Endothelial cell of umbilical vein (primary cell): Measurements from ENCODE around the gene VANGL1. TPM values are rescaled to one million over a fixed set of nuclear protein-coding genes. Genes with fewer than 3 reads are reported as not detected.

Experiments used
- BruUV-seq: library from RNA; stranded (reverse); fragments of 400-500 nt; replicated peaks from 2 replicates; lab custom pipeline; 2021; lab: Mats Ljungman, UMichigan
- CTCF ChIA-PET: fragments of 300-600, 350-600 bp; sonication (Branson Sonifier 250); formaldehyde crosslinking; loops from one replicate; lab custom pipeline; 2021; ENCODE audit warnings: antibody characterized with exemption, inconsistent platforms; lab: Charles Lee
- POLR2A ChIA-PET: fragments of 300-600, 350-600 bp; sonication (Branson Sonifier 250); formaldehyde crosslinking; loops from one replicate; lab custom pipeline; 2021; ENCODE audit warnings: antibody characterized with exemption, inconsistent platforms; lab: Charles Lee
- DNase-seq: peaks from one replicate; pipeline ENCODE4 v3.0.0-alpha.2; 2011; ENCODE audit warnings: low read depth, low spot score
- FAIRE-seq: peaks from 2 replicates; lab custom pipeline; 2011; peaks lifted over from hg19 to GRCh38; lab: Jason Lieb, UNC
- H2AFZ ChIP-seq: 2 replicates; pipeline ENCODE4 v1.6.0; 2012; ENCODE audit warnings: low read depth, low read length, control low read depth, inconsistent platforms
- H3K27ac ChIP-seq: 2 replicates; pipeline ENCODE4 v1.5.1; 2011; ENCODE audit warnings: low read depth, mild to moderate bottlenecking, control low read depth, low read length, moderate library complexity; ENCODE audit not compliant: insufficient read depth
- H3K27me3 ChIP-seq, 2 experiments: 2 replicates each; pipeline versions ENCODE4 v1.6.0 to v1.6.1; 2011; ENCODE audit warnings: low read length in 2 of 2, mixed read lengths in 1 of 2; ENCODE audit not compliant: control insufficient read depth in 2 of 2, insufficient read depth in 2 of 2
- H3K36me3 ChIP-seq, 2 experiments: 2 replicates in 1 of 2; 3 replicates in 1 of 2; pipeline ENCODE4 v1.5.1; 2011; ENCODE audit warnings: low read length in 2 of 2, mild to moderate bottlenecking in 1 of 2, moderate library complexity in 1 of 2; ENCODE audit not compliant: control insufficient read depth in 2 of 2, insufficient read depth in 2 of 2; ENCODE audit errors: extremely low read depth in 1 of 2
- H3K4me1 ChIP-seq: 3 replicates; pipeline ENCODE4 v1.5.1; 2011; ENCODE audit warnings: mild to moderate bottlenecking, low read length; ENCODE audit not compliant: control insufficient read depth, insufficient read depth; ENCODE audit errors: extremely low read depth
- H3K4me2 ChIP-seq: 2 replicates; pipeline ENCODE4 v1.6.1; 2011; ENCODE audit warnings: low read length, control low read depth, mixed read lengths; ENCODE audit not compliant: insufficient read depth
- H3K4me3 ChIP-seq, 3 experiments: fragments of 200-600 bp in 1 of 3; sonication (generic), shearing (Covaris generic) in 1 of 3; replicated peaks in 1 of 3; 2 replicates each; pipeline ENCODE4 v1.5.1; 2011 to 2016; ENCODE audit warnings: control low read depth in 3 of 3, low read length in 3 of 3, mild to moderate bottlenecking in 2 of 3, inconsistent platforms in 1 of 3, low read depth in 1 of 3, moderate library complexity in 1 of 3; ENCODE audit not compliant: insufficient read depth in 1 of 3
- H3K79me2 ChIP-seq: 2 replicates; pipeline ENCODE4 v1.6.0; 2012; ENCODE audit warnings: low read length, inconsistent platforms; ENCODE audit not compliant: control insufficient read depth, insufficient read depth
- H3K9ac ChIP-seq: replicated peaks from 2 replicates; pipeline ENCODE3; 2011; ENCODE audit warnings: low read length, control low read depth; ENCODE audit not compliant: insufficient read depth; ENCODE audit errors: extremely low read depth
- H3K9me1 ChIP-seq: replicated peaks from 3 replicates; pipeline ENCODE4 v1.6.0; 2011; ENCODE audit warnings: mild to moderate bottlenecking, low read length; ENCODE audit not compliant: control insufficient read depth, insufficient read depth; ENCODE audit errors: extremely low read depth
- H3K9me3 ChIP-seq: replicated peaks from 2 replicates; pipeline ENCODE4 v1.5.1; 2012; ENCODE audit warnings: low read length, inconsistent platforms; ENCODE audit not compliant: control insufficient read depth, insufficient read depth
- H4K20me1 ChIP-seq: replicated peaks from 2 replicates; pipeline ENCODE3; 2011; ENCODE audit warnings: mild to moderate bottlenecking, low read length; ENCODE audit not compliant: control insufficient read depth, insufficient read depth; ENCODE audit errors: extremely low read depth
- EZH2 ChIP-seq: IDR thresholded peaks from 2 replicates; pipeline ENCODE4 v1.6.1; 2012; ENCODE audit warnings: borderline replicate concordance, low read depth, mild to moderate bottlenecking, moderate library complexity, low read length, inconsistent platforms; ENCODE audit not compliant: severe bottlenecking
- FOS ChIP-seq: IDR thresholded peaks from 2 replicates; pipeline ENCODE4 v1.6.1; 2011; ENCODE audit warnings: mild to moderate bottlenecking, low read length, moderate library complexity, borderline replicate concordance; ENCODE audit not compliant: insufficient read depth
- GATA2 ChIP-seq: IDR thresholded peaks from 2 replicates; pipeline ENCODE4 v1.7.0; 2011; ENCODE audit warnings: low read depth, mild to moderate bottlenecking, moderate library complexity, mixed read lengths, low read length; ENCODE audit not compliant: insufficient read length, insufficient read depth
- MYC ChIP-seq: IDR thresholded peaks from one replicate; pipeline ENCODE4 v1.6.1; 2011; ENCODE audit warnings: mild to moderate bottlenecking, low read depth, low read length
- POLR2AphosphoS5 ChIP-seq: IDR thresholded peaks from 2 replicates; pipeline ENCODE4 v1.6.1; 2012; ENCODE audit warnings: low read depth, mild to moderate bottlenecking, control low read depth, low read length, moderate library complexity; ENCODE audit not compliant: insufficient read depth
- dilution Hi-C: fragments of 300-500 bp; cut with MboI; formaldehyde crosslinking; loops from one replicate; pipeline ENCODE4 v1.15.0; 2019; ENCODE audit warnings: low sequenced_read_pairs; ENCODE audit not compliant: extremely low pct_ligation_motif_present
- intact Hi-C: fragments of 100-400 bp; cut with micrococcal nuclease; formaldehyde crosslinking; loops from one replicate; pipeline ENCODE4 v1.10.0; 2022
- polyA plus RNA-seq, 4 experiments: library from polyadenylated mRNA; depleted of rRNA in 3 of 4; stranded (reverse) in 3 of 4; unstranded in 1 of 4; fragments of >200 nt; gene quantifications; 2 replicates each; pipeline versions ENCODE4 v1.2.1 to v1.2.3, GENCODE V29; 2011 to 2012; ENCODE audit warnings: missing spikeins in 1 of 4
- total RNA-seq: library from RNA; stranded (reverse); gene quantifications from 2 replicates; pipeline ENCODE4 v1.2.3, GENCODE V29; 2021
- TF ChIP-seq, protein P1 (sequence below), 2 donors: IDR thresholded peaks; 1 replicate in 1 of 2; 2 replicates in 1 of 2; pipeline ENCODE4 v1.5.1; 2011; ENCODE audit warnings: low read length in 2 of 2, mild to moderate bottlenecking in 2 of 2, moderate library complexity in 2 of 2, control low read depth in 1 of 2, inconsistent platforms in 1 of 2, low read depth in 1 of 2; ENCODE audit not compliant: insufficient read depth in 1 of 2; ENCODE audit errors: extremely low read depth in 1 of 2
- TF ChIP-seq, protein P2 (sequence below): IDR thresholded peaks from 2 replicates; pipeline ENCODE4 v1.6.1; 2011; ENCODE audit not compliant: insufficient read depth, insufficient read length

Gene VANGL1
- total and polyA plus RNA-seq, 2 donors (not counting 3 experiments of a cell fraction or from before 2014, with no cell fraction given): 15.0 to 24.8 TPM

DNA sequence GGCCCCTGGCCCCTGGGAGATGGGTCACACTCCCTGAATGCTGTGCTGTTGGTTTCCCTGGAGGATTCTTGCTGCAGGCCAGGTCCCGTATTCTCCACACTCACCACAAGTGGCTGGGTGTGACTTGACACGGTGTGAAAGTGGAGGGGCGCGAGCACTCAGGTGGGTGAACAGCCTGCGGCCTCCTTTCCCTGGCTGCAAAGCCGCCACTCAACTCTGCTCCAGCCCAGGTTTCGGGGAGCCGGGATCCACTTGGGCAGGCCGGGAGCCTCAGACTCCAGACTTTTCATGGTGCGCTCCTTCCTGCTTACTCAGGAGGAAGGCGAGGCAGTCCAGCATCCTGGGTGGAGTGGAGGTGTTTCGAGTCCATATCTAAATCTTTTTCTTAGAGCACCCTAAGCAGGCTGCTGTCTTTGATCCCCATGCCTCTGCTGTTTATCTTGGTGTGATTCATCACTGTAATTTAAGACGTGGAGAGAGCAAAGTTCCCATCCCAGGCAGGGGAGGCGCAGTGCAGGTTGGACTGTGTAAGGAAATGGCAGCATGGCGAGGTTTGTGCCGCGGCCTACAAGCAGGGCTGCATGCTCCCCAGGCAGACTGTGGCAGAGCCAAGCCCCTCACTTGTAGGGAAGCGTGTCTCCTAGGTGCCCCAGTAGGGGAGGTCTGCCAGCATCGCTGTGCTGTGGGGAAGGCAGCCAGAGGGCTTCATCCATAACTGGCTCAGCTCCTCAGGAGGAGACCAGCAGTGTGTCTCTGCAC lies 29.6 kb downstream of the VANGL1 start:
- TF ChIP-seq FOS: no peak
- TF ChIP-seq, protein P1, sequence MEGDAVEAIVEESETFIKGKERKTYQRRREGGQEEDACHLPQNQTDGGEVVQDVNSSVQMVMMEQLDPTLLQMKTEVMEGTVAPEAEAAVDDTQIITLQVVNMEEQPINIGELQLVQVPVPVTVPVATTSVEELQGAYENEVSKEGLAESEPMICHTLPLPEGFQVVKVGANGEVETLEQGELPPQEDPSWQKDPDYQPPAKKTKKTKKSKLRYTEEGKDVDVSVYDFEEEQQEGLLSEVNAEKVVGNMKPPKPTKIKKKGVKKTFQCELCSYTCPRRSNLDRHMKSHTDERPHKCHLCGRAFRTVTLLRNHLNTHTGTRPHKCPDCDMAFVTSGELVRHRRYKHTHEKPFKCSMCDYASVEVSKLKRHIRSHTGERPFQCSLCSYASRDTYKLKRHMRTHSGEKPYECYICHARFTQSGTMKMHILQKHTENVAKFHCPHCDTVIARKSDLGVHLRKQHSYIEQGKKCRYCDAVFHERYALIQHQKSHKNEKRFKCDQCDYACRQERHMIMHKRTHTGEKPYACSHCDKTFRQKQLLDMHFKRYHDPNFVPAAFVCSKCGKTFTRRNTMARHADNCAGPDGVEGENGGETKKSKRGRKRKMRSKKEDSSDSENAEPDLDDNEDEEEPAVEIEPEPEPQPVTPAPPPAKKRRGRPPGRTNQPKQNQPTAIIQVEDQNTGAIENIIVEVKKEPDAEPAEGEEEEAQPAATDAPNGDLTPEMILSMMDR (IDR thresholded peaks at IDR 0.05; ENCODE audit: extremely low read depth in 1 of 2, insufficient read depth in 1 of 2, low read depth in 1 of 2, low read length in 2 of 2): no peak
- TF ChIP-seq, protein P2, sequence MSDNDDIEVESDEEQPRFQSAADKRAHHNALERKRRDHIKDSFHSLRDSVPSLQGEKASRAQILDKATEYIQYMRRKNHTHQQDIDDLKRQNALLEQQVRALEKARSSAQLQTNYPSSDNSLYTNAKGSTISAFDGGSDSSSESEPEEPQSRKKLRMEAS: no peak
- TF ChIP-seq EZH2: no peak
- no peak for TF ChIP-seq MYC
- no peak for TF ChIP-seq GATA2
- no peak for TF ChIP-seq POLR2AphosphoS5
- FAIRE-seq (no peak), DNase-seq (no peak)
- no TSS peak for BruUV-seq
- Histone ChIP-seq H3K79me2 (peaks cover 4% of the 10 kb centered on the region), H3K27ac (no peak overlapping the region), H3K9me1 (no peaks in the 10 kb centered on the region), H3K9ac (no peak overlapping the region), H3K36me3 (no peaks in the 10 kb centered on the region), H3K9me3 (no peaks in the 10 kb centered on the region), H4K20me1 (no peaks in the 10 kb centered on the region), H2AFZ (no peak overlapping the region), H3K27me3 (no peaks in the 10 kb centered on the region), H3K4me3 (no peak overlapping the region), H3K4me2 (no peak overlapping the region), H3K4me1 (peaks cover 9% of the 10 kb centered on the region)
- intact Hi-C loops: no loop called here
- POLR2A ChIA-PET: no interaction called here
- CTCF ChIA-PET: interaction anchor here (1.3 to 3.7 kb wide), 4 partner anchors 11 to 62 kb away, joined by 4 to 30 read pairs (median 14); no protein-coding TSS in a partner anchor
- dilution Hi-C loops: no loop called here
